ENCODE data around the gene CHSY1.

Gene CHSY1

DNA sequence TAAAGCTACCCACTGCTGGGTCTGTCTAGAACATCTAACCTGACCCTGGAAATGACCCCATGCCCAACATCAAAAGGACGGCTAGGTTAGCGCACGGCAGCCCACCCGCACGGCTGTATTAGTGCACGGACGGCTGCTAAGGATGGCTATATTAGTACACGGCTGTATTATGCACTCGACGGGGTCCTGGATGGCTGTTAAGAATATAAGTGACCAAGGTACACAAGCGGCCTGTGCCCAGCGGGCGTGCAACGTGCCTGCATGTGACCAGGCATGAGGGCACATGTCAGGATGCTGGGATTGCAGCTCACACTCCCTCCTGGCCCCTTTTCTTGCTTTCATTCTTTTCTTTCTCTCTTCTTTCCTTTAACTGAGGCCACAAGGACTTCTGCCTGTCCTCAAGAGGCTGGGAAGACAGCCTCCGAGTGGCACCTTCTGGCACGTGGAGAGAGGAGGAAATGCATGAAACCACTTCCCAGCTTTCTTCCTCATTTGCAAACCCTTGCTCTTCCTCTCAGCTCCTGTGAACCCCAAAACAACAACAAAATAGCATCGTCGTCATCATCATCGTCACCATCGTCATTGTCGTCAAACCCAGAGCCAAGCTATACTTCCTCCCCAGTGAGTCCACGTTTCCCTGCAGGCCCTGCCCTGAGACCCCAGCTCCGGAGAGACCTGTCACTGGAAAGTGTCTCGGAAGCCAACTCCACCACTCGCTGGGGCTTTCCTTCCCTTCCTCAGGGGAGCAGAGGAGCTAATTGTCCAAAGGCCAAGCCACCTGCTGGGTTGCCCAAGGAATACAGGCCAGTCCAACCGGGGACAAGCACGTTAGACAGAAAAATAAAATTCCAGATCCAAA, 101.8 kb downstream of the CHSY1 start:
- DNase-seq = peak in 1 of 42 donors; percentile 24
- intact Hi-C loops (cut with DNase I) = no loop called here

DNA sequence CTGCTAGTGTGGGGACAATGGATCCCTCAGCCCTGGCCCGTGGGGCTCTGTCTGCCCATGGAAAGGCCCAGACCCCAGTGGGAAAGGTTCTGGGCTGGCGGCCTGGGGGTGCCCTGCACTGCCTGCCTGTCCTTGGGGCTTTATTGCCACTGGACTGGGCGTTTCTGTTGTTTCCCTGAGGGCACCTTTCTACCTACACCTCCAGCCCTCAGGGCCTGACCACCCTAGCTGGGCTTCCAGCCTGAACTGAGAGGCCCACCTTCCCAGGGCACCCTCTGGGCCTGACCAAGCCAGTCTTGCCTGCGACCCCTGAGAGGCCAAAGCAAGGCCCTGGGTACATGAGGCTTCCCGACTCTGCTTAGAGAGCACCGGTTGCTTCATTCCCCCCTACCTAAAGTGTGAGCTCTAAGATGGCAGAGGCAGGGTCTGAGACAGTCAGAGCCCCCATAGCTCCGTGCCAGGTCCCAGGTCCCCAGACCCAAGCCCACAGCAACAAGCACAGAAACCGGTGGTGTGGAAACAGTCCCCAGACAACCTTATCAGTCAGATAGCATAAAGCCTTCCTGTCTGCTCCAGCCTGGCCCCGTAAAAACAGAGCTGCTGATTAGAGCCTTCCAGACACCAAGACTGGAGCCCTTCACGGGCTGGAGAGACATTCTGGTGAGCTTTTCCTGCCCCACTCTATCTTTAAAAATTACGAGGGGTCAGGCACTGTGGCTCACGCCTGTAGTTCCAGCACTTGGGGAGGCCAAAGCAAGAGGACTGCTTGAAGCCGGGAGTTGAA, 102.8 kb downstream of the CHSY1 start:
- DNase-seq = no peak

DNA sequence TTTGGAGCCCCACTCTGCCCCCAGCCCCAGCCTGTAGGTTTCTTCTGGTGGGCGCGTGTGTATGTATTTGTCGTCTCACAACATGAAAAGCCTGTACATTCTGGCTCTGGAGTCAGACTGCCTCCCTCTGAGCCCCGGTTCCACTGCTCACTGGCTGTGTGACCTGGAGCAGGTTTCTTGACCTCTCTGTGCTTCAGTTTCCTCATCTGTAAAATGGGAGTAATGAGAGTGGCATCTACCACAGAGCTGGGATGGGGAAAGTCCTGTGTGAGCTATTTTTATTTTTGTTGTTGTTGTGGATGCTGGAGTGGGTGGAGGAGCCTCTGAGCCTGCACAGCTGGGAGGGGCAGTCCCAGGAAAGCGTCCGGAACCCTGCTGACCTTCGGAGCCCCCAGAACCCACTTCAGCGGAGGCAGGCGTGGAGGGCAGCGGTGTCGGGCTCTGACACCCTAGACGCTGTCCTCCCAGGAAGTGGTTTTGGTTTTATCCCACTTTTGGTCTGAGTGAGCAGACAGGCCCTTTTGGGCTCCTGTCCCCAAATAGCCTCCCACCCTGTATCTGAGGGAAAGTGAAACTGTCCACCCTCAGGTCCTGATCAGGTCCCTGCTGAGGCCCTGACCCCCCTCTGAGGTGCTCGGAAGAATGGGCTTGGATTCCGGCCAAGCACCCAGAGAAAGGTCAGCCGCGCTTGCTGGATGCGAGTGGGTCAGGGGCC, 103.5 kb downstream of the CHSY1 start:
- no peak for DNase-seq
- intact Hi-C loops (cut with DNase I) = no loop called here

More for the DNA sequence above, 102.8 kb downstream of the CHSY1 start:
- intact Hi-C loops (cut with DNase I) = no loop called here

DNA sequence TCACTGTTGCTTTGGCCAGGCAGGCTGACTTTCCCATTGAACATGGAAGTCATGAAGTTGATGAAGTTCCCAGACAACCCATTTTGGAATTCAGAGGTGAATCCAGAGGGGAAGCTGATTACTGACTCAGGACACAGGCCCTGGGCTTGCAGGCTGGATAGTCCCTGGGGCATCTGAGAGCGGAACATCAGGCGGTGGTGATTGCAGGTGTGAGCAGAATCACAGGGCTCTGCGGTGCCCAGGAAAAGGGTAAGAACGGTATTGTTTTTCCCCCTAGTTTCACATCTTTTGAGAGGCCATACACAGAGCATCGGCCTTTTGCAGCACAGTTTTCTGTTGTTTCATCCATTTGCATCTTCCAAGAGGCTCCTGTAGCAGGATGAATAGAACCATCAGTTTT, 104.7 kb downstream of the CHSY1 start:
- no peak for DNase-seq
- intact Hi-C loops (cut with DNase I) = no loop called here

DNA sequence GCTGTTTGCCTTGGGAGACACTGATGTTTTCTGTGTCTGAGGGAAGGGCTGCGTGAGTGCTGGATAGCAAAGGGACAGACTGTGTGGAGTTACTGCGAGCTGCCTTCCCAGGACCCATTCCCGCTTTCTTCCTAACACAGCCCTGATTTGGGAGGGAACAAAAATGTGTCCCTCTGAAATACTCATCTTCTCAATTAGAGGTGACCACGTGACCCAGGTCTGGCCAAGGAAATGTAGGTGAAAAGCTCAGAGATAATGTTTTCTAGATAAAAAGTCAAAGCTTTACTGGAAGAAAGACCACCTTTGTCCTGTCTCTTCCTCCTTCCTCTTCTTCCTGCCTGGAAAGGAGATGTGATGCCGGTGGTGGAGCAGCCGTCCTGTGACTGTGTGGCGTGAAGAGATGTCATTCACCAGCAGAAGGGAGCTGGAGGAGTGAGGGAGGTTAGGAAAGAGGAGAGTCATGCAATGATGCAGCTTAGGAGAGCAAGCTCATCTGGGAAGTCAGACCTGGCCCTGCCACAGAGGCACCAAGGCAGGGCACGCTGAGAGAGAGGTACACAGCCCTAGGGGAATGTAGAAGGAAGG, 105.6 kb downstream of the CHSY1 start:
- no peak for DNase-seq
- intact Hi-C loops (cut with DNase I) = no loop called here

DNA sequence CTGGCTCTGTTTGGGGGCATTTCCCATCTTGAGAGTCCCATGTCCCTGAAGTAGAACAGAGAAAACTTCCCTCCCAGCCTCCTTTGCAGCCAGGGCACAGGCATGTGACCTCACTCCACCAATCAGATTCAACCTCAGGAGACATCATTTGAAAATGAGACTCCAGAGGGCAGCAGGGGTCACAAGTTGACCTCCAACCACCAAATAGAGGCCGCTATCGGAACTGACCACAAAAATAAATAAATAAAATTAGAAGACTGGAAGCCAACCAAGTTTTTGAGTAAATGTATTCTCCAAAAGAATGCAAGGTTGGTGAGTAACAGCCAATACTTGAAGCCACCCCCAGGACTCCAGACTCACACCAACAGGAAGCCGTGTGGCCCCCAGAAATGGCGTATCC, 106.5 kb downstream of the CHSY1 start:
- no peak for DNase-seq
- intact Hi-C loops (cut with DNase I) = no loop called here

DNA sequence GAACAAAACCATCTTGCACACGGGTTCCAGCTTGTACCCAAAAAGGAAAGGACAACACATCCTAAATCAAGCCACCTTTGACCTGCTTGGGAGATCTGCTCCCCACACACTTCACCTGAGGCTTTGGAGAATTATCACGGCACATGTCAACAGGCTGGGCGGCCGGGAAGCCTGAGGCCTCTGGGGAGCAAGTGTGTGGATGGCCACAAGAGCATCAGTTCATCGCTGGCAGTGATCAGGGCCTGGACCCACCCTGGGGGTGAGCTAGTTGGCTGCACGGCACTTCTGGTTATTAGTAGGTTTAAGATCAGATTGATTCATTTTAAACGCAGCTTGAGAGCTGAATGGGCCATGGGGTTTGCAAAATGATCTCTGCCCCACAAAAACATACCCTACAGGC, 108.5 kb downstream of the CHSY1 start:
- intact Hi-C loops (cut with DNase I) = no loop called here
- DNase-seq = no peak

DNA sequence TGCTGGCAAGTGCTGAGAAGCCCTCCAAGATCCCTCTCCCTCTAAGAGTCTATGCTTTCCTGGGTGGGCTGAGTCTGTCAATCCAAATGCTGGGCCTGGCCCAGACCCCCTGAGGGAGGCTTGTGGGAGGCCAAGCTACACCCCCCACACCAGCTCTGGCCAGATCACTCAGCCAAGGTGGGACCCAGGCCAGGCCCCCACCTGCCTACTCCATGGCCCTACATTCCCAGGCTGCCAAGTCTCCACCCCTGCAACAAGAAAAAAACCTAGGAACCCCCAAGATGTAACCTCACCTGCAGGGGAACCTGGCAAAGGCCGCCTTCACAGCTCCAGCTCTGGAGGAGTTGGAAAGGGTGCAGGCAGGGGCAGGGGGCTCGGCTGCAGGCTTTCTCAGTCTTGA, 109.1 kb downstream of the CHSY1 start:
- intact Hi-C loops (cut with DNase I) = no loop called here
- no peak for DNase-seq

DNA sequence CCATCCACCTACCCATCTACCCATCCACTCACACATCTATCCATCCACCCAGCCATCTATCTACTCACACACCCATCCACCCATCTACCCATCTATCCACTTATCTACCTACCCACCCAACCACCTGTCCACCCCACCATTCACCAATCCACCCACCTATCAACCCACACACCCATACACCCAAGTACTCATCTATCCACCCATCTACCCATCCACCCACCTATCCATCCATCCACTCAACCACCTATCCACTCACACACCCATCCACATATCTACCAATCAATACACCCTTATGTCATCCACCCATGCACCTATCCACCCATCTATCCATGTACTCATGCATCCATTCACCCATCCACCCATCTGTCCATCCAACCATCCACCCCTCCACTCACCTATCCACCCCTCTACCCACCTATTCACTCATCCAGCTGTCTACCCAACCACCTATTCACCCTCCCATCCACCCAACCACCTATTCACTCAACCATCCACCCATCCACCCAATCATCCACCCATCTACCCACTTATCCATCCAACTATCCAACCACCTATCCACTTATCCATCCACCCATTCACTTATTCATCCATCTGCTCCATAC, 109.8 kb downstream of the CHSY1 start:
- DNase-seq = no peak
- intact Hi-C loops (cut with DNase I) = no loop called here

DNA sequence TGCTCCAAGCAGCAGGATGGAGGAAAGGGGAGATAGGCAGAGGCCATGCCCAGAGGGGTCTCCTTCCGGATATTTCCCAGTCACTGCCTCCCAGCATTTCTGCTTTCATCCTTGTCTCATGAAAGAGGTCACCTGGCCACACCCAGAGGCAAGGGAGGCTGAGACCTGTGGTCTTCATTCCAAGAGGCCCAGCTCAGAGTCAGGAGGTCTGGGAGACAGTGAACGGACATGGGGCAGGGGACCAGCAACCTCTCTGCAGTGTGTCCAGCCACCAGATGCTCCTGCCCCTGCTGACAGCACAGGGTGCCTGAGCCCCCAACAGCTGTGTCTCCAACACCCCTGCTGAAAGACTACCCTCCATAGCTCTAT, 111.2 kb downstream of the CHSY1 start:
- intact Hi-C loops (cut with DNase I) = no loop called here
- peak in 1 of 42 donors; percentile 5 for DNase-seq

DNA sequence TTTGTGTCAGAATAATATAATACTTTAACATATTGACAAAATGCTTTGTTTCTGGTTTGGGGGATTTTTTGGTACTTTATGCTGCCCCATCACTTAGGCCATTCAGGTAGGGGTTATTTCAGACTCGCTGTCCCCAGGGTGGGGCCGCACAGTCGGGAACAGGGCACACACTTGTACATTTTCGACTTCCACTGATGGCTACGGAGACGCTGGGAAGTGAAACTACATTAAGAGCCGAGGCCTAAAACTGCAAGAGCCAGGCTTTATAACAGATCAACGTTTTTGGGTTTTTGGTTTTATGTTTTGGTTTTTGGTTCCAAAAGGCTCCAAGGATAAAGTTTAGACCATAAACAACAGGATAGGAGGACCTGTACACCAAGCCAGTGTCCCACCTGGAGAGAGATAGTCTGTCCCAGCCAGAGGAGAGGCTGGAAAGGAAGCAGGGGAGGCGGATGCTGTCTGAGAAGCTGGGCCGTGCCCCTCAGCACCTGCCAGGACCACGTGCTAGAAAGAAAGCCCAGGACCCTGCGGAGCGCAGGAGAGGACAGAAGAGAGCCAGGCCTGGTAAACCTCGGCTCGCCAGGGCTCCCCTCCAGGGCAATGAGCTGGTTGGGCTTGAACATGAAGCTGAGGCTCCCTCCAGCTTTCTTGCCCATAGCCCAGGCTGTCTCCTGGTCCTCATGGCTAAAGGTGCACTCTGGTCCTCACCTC, 111.7 kb downstream of the CHSY1 start:
- DNase-seq = peak in 1 of 42 donors; percentile 31
- intact Hi-C loops (cut with DNase I) = no loop called here

DNA sequence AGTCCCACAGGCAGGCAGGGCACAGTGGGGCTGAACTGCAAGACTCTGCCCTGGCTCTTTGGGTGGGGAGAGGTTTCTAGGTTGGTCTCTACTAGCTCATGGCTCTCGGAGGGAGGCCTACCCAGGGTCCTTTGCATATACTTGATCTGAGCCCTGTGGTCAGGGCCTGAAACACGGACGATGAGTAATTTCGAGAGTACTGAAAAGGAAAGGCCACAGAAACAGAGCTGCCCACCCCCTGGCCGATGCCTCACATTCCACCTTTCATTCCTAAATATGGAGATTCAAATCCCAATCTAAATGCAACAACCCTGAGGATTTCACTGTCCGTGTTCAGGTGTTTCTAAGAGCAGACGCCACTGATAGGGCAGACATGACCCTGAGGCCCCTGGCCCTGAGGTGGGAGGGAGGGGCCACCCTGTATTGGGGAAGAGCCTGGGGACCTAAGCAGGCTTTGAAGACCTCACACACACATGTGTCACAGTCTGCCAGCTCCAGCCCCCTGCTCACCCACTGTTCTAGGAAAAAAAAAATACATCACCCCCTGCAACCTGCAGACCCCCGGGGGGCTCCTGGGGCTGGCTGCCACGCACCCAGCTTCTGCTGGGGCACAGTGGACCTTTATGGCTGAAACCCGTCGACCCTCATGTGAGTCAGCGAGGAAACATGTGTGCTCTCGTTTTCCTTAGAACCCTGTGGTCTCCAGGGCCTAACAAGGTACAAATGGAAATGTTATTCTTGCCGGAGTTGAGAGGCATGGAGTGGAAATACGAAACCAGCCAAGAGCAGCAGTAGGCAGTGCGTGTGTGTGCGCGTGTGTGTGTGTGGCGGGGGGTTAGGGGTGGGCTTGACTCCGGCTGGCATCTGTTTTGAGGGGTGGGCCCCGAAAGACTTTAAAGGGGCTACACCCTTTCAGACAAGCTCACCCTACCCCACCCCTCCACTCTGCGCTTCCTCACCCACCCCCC, 112.7 kb downstream of the CHSY1 start:
- intact Hi-C loops (cut with DNase I) = no loop called here
- no peak for DNase-seq

DNA sequence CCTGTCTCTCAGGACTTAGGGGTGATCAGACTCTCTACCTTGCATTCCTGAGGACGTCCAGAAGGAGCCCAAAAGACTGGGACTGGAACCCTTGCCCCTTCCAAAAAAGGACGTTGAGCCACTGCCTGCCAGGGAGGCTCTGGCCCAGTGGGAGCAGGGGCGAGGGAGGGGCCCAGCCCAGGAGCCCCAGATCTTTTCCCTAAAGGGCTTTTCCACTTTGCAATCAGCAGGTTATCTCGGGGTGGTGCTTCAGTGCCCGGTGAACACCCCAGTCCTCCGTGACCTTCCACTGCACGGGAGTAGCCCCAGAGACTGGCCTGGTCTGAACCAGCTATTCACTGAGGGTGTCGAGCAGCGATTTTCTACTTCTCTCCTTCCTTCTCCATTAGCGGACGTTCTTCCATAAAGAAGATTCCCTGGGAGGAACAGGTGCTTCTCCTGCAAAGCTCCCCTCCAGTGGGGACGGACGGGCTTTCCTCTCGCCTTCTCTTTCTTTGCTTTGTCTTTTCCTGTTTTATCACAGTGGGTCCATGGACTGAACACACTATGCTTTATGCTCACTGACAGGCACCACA, 113.7 kb downstream of the CHSY1 start:
- intact Hi-C loops (cut with DNase I) = no loop called here
- no peak for DNase-seq

DNA sequence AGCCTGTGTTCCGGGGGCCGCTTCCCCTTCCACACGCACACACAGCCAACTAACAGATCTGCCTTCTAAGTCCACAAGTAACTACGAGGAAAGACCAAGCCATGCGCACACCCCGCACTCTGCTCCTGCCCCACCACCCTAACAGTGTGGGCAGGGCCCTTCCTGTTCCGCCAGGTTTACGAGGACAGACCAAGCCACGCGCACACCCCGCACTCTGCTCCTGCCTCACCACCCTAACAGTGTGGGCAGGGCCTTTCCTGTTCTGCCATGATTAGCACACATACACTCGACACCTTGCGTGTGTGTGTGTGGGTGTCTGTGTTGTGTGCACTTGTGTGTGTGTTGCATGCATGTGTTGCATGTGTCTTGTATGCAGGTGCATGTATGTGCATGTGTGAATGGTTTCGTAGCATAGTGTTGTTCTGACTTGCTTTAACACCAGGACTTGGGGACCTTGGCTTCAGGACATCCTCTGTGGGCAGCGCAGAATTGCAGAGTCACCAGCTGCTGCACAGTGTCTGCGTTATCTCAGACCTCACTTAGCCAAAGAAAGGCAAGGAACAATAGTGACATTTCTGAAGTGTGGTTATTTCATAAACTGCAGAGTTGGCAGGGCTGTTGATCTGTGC, 114.4 kb downstream of the CHSY1 start:
- no peak for DNase-seq
- intact Hi-C loops (cut with DNase I) = no loop called here

DNA sequence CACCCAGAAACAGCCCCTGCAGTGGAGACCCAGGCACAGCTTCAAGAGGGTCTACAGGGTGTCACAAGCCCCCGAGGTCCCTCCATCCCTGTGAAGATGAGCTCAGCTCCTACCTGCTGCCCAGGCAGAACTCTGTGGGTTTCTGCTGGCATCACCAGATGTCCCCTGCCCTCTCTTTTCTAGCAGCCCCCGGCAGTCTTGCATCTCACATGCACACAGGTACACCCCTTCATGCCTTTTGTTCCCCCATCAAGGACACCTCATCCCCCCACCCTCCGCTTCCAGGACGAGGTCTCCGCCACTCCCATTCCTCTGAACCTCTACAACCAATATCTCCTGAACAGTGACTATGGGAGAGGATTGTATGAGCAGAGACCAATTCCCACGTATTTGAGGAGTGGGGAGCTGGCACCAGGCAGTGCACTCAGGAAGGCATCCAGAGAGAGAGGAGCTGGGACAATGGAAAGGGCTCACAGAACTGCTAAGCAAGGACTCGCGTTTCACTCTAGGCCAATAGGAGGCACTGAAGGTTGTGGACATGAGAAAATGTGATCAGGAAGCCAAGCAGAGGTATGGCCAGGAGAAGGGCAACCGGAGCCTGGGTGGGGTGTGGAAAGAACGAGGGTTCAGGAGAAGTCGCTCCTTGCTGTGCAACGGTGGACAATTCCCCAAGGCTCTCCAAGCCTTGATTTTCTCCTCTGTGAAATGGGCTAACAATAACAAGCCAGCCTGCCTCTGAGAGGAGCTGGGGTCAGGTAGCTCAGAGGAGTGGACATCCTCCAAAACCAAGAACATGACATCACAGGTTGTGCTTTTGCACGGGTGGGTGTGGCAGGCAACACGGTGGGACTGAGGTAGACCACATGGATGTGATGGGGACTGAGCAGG, 115.2 kb downstream of the CHSY1 start:
- intact Hi-C loops (cut with DNase I) = no loop called here
- DNase-seq = no peak
